Measurements from ENCODE around the gene ZFPM1.

The ZFPM1 gene

DNA sequence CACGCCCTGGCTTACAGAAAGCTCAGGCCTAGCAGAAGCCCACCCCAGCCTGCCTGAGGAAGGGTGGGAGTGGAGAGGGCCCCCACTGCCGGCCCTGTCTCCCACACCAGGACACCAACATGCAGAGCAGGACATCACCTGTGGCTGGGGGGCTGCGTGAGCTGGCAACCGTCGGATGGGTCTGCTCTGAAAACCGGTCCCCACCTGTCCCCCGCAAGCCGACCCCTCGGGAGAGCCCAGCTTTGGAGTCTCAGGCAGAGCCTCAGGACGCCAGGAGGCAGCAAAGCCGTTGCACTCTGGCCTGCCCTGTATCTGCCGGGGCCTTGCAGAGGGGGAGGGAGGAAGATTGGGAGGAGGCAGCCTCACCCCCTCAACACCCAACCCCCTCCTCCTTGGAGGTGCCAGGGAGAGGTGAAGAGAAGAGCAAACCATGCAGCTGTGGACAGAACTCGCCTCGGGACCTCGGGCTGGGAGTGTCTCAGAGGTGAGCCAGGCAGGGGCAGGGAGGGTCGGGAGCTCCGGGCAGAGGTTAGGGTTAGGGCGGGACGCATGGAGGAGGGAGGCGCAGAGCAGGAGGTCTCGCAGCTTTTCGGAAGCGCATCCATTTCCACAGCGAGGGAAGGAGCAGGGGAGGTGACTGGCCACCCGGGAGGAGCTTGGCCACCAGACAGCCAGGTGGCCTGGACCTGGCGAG is 86.7 kb downstream of the ZFPM1 start:
- DNase-seq (ENCODE audit: low spot score), result no peak

GRCh38 chr16:88540346-88540977 is 87.4 kb downstream of the ZFPM1 start:
- DNase-seq (ENCODE audit: low spot score), result no peak

DNA sequence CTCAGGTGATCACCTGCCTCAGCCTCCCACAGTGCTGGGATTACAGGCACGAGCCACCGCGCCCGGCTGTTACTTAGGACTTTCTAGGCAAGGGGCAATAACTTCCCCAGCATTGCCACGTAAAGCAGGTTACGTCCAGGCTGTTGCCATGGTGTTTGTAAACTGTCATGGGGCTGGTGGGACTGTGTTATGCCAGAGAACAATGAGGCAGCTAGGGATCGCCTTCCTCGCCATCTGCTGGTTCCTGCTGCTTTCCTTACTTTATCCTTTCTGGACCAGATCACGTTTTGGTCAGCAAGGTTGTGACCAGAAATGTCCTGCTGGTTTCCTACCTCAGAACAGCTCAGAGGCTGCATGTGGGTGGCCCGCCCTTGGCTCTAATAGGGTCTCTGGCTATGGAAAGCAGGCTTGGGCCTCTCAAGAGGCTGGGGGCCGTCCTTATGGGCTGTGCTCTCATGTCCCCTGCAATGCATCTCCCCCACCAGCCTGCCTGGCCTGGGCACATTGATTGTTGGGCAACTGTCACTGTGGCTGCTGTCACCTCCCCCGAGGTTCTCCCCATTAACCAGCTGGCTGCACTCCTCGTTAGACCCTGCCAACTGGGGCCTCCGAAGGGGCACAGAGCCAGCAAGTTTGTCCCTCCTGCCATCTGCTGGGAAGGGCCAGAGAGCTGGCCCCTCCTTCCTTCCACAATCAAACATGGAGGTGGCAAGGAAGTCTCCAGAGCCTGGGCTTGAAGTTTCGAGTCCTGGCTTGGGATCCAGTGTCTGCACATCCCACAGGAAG is 88.9 kb downstream of the ZFPM1 start:
- no peak for DNase-seq (ENCODE audit: low spot score)

DNA sequence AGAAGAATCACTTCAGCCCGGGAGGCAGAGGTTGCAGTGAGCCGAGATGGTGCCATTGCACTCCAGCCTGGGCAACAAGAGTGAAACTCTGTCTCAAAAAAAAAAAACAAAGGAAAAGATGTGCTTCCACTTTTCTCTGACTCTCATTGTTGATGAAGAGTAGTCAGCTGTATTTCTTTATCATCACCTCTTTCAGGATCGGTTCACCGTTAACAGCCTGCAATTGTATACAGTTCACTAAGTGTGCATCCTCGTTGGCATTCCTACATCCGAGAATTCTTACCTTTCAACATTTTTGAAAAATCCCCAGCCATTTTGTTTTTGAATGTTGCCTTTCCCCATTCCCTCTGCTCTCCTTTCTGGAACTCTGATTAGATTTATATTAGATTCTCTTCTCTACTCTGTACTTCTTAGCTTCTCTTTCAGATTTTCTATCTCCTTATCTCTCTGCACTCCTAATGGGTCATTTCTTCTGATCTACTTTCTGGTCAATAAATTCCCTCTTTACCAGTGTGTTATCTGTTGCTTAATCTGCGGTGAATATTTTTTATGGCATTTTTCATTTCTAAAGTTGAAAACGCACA is 90.2 kb downstream of the ZFPM1 start:
- no peak for DNase-seq (ENCODE audit: low spot score)

DNA sequence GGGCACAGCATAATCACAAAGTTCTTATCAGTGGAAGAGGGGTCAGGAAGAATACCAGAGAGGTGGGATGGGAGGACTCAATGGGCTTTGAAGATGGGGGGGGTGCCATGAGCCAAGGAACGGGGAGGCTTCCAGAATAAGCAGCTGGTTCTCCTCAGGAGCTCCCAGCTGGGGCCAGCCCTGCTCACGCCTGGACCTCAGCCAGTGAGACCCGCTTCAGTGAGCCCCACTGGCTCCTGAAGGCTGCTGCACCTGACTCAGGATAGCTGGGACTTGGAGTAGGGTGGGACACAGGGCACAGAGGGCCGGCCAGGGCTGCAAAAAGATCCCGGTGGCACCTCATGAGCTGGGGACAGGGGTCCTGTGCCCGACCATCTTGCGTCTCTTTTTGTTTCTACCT is 92.7 kb downstream of the ZFPM1 start:
- DNase-seq (ENCODE audit: low spot score), result no peak

DNA sequence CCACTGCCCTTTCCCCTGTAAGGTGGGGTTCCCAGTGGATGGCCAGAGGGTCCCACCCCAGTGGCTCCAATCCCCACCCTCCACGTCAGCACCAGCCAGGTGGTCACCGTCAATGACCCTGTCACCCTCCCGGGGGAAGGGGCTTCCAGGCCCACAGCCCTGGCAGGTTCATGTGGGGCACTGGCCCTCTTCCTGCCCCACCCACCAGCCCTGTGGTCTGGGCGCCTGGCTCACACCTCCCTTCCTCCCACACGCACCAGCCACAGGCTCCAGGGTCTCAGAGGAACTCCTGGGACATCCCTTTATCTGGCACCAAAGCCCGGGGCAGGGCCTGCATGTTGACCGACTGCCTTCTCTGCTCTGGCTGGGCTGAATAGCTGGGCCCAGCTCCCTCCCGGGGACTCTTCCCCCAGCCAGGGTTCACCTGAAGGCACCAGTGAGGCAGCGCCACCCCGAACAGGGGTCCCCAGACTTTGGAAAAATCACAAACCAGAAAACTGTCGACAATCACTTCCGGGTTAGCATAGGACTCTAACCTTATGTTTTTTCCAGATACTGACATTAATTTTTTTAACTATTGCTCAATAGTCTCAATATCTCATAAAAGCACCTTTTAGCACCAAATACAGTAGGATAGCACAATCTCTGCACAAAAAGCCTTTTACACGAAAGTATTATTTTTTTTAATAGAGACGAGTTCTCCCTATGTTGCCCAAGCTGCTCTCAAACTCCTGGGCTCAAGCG is 95.2 kb downstream of the ZFPM1 start:
- DNase-seq (ENCODE audit: low spot score), result no peak

GRCh38 chr16:88548985-88549384 is 95.9 kb downstream of the ZFPM1 start:
- no peak for DNase-seq (ENCODE audit: low spot score)

DNA sequence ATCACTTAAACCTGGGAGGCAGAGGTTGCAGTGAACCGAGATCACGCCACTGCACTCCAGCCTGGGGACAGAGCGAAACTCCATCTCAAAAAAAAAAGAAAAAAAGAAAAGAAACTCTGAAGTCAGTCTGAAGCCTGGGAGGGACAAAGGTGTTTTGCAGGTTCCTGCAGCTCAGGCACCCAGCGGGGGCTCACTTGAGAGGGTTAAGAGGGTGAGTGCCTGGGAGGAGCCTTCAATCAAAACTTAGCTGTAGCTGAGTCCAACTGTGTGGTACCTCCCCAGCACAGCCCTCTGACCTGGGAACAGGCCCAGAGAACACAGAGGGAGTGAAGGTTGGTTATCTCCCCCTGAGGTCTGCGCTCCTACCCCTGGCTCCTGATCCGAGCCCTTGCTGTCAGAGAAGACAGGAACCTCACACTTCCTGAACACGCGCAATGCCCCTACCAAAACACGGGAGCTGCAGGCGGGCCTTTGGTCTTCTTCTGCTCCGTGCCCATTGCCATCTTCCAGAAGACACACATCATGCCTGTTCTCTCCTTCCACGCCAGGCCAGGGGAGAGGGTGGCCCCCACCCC is 96.7 kb downstream of the ZFPM1 start:
- DNase-seq (ENCODE audit: low spot score), result no peak

- no peak for DNase-seq (ENCODE audit: low spot score)
Observed at GRCh38 chr16:88550246-88550661, 97.2 kb downstream of the ZFPM1 start.

- no peak for DNase-seq (ENCODE audit: low spot score)
Observed at GRCh38 chr16:88552166-88552565, 99.1 kb downstream of the ZFPM1 start.

DNA sequence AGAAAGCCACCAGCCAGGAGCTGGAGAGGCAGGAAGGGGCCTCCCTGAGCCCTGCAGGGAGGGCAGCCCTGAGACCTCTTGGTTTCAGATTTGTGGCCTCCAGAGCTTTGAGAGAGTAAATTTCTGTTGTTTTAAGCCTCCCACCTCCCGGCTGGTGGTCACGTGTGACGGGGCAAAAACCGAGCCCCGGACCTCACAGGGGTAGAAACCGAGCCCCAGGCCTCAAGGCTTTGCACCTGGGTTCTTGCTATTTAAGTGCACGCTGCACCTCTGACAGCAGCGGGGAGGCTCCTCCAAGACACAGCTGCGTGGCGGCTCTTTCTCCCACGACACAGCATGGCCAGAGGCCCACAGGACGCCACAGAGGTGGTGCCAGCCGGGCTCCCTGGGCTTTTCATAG is 99.7 kb downstream of the ZFPM1 start:
- DNase-seq (ENCODE audit: low spot score), result no peak

- DNase-seq (ENCODE audit: low spot score), result no peak
Observed at GRCh38 chr16:88553739-88554138, 100.7 kb downstream of the ZFPM1 start.

GRCh38 chr16:88554711-88555264 is 101.7 kb downstream of the ZFPM1 start:
- no peak for DNase-seq (ENCODE audit: low spot score)

DNA sequence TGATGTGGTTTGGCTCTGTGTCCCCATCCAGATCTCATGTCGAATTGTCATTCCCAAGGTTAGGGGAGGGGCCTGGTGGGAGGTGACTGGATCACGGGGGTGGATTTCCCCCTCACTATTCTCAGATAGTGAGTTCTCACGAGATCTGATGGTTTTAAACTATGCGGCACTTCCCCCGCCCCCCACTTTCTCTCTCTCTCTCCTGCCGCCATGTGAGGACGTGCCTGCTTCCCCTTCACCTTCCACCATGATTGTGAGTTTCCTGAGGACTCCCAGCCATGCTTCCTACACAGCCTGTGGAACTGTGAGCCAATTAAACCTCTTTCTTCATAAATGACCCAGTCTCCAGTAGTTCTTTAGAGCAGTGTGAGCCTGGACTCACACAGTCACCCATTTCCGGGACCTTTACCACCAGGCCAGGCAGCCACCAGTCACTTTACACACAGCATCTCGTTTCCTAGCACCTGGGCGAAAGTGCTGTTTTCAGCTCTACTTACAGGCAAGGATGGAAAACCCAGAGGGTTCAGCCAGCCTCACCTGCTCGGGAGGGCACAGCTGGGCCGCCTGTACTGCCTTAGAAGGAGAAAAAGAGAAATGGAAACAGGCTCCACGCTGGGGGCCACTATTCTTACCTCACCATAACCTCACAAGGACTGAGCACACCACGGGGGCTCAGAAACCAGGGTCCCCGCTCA is 103.4 kb downstream of the ZFPM1 start:
- no peak for DNase-seq (ENCODE audit: low spot score)

GRCh38 chr16:88558457-88559442 is 105.7 kb downstream of the ZFPM1 start:
- DNase-seq (ENCODE audit: low spot score), result peak; percentile 85

- peak; percentile 54 for DNase-seq (ENCODE audit: low spot score)
Observed at GRCh38 chr16:88560714-88561484, 107.8 kb downstream of the ZFPM1 start.

DNA sequence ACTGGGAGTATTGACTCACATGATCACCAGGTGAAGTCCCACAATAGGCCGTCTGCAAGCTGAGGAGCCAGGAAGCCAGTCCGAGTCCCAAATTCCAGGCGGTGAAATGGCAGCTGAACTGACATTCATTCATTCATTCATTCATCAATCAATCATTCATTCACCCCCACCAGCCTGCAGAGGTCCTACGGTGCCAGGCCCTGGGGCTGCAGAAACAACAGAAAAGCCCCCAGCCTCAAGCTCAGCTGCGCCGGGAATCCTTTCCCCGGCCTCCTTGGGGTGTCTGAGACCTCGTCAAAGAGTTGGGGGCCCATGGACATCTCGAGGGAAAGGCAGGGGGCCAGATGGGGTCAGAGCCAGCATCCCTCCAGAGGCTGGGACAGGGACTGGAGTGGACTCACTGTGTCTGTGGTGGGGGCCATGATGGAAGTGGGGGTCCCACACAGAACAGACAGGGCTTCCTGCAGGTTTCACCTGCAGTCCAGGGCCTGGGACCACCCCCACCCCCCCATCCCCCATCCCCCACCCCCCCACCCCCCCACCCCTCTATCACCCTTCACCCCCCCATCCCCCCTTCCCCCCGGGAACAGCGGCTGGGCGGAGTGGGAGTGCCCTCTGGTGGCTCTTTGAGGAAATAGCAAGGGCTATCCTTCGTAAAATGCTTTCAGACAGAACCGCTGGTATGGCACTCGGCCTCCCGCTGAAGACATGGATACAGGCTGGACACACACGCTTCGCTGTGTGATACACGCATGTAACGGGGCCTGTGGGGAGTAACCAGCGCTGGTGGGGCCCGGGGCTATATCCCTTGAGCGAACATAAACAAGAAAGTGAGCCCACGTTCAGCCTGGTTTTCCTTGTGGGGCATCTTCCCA is 108.6 kb downstream of the ZFPM1 start:
- DNase-seq (ENCODE audit: low spot score), result peak; percentile 56

GRCh38 chr16:88566158-88566557 is 113.1 kb downstream of the ZFPM1 start:
- DNase-seq (ENCODE audit: low spot score), result peak; percentile 83
